ENCODE data around the gene GABBR2. TPM values are rescaled to one million over a fixed set of nuclear protein-coding genes. Genes with fewer than 3 reads are reported as not detected.

GABBR2 gene
- total and polyA plus RNA-seq, 12 donors, result under 0.01 to 1.3 (median 0.45) TPM

DNA sequence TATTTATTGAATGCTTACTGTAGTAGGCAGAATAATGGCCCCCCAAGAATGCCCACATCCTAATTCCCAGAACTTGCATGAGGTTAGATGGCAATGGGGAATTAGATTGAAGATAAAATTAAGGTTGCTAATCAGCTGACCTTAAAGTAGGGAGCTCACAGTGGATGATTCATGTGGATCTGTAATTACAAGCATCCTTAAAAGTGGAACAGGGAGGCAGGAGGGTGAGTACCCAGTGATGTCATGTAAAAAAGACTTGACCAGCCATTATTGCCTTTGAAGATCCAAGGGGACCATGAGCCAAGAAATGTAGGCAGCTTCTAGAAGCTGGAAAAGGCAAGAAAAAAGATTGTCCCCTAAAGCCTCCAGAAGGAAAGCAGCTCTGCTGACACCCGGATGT, 71.4 kb downstream of the GABBR2 start:
- H3K36me3 ChIP-seq, result no peaks in the 10 kb centered on the region
- H3K27me3 ChIP-seq, result peaks cover 0 to 19% (median 0%) of the 10 kb centered on the region in 7 donors
- H3K27ac ChIP-seq, result no peak overlapping the region
- ATAC-seq (no peak), DNase-seq (no peak)
- TF ChIP-seq, protein P1, sequence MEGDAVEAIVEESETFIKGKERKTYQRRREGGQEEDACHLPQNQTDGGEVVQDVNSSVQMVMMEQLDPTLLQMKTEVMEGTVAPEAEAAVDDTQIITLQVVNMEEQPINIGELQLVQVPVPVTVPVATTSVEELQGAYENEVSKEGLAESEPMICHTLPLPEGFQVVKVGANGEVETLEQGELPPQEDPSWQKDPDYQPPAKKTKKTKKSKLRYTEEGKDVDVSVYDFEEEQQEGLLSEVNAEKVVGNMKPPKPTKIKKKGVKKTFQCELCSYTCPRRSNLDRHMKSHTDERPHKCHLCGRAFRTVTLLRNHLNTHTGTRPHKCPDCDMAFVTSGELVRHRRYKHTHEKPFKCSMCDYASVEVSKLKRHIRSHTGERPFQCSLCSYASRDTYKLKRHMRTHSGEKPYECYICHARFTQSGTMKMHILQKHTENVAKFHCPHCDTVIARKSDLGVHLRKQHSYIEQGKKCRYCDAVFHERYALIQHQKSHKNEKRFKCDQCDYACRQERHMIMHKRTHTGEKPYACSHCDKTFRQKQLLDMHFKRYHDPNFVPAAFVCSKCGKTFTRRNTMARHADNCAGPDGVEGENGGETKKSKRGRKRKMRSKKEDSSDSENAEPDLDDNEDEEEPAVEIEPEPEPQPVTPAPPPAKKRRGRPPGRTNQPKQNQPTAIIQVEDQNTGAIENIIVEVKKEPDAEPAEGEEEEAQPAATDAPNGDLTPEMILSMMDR (IDR thresholded peaks at IDR 0.05), result no peak
- intact Hi-C loops (cut with DNase I), result no loop called here
- no peaks in the 10 kb centered on the region for H3K4me1 ChIP-seq
- 0 to 100% methylated on average over 1 of the region's 1 CpG for WGBS, 2 donors
- H3K9me3 ChIP-seq, result no peaks in the 10 kb centered on the region
- no peak overlapping the region for H3K4me3 ChIP-seq

DNA sequence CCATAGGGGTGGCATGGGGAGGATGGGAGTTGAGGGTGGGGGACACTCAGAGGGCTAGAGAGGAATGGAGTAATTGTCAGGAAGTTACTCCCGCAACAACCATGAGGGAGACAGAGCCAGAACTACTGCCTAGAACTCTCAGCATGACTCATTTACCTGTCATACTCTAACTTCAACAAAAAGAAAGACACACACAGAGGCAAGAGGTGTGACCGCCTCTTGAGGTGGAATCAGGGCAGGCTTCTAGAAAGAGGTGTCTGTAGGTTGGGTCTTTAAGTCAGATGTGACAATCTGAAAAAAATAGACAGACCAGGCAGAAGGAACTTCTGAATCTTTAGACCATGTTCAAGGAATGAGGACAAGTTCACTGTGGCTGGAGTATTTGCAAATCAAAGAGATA, 73.4 kb downstream of the GABBR2 start:
- TF ChIP-seq, protein P1 (IDR thresholded peaks at IDR 0.05), result no peak
- no peak overlapping the region for H3K4me3 ChIP-seq
- H3K27me3 ChIP-seq, result peaks cover 0 to 10% (median 0%) of the 10 kb centered on the region in 7 donors
- H3K9me3 ChIP-seq, result no peaks in the 10 kb centered on the region
- DNase-seq (no peak), ATAC-seq (no peak)
- no peaks in the 10 kb centered on the region for H3K4me1 ChIP-seq
- no peak overlapping the region for H3K27ac ChIP-seq
- intact Hi-C loops (cut with DNase I), result no loop called here
- 91 to 93% methylated on average over 2 of the region's 2 CpGs for WGBS, 2 donors
- H3K36me3 ChIP-seq, result no peaks in the 10 kb centered on the region

DNA sequence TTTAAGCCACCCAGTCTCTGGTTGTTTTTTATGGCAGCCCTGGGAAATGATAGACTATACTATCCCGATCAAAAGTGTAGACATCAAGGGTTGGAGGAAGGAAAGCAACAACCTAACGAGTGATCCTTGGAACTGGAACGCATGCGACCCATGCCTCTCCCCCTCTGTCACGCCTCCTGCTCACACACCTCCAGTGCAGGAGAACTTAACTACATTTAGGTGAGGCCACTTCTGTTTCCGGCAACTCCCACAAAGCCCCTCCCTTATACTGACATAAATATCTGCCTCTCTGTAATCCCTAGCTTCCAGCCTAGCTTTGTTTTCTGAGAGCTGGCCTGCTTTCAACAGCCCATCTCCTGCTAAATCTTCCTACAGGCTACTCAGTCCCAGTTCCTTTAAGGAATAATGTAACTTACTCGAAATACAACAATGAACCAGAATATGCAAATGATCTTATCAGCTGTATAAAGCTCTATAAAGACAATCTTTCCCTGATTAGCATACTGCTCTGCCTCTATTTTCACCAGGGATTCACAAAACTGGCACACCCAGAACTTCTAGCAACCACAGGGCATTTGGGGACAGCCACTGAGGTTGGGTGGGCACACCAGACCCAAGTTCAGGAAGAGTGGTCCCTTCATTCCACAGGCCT, 73.9 kb downstream of the GABBR2 start:
- Histone ChIP-seq H3K4me3 (no peak overlapping the region), H3K4me1 (no peaks in the 10 kb centered on the region), H3K27ac (no peak overlapping the region), H3K9me3 (no peaks in the 10 kb centered on the region), H3K27me3 (peaks cover 0 to 11% (median 0%) of the 10 kb centered on the region in 7 donors), H3K36me3 (no peaks in the 10 kb centered on the region)
- no peak for ATAC-seq
- TF ChIP-seq, protein P1 (IDR thresholded peaks at IDR 0.05), result no peak
- intact Hi-C loops (cut with DNase I), result no loop called here
- no peak for DNase-seq
- 65 to 69% methylated on average over 7 of the region's 7 CpGs for WGBS, 2 donors

DNA sequence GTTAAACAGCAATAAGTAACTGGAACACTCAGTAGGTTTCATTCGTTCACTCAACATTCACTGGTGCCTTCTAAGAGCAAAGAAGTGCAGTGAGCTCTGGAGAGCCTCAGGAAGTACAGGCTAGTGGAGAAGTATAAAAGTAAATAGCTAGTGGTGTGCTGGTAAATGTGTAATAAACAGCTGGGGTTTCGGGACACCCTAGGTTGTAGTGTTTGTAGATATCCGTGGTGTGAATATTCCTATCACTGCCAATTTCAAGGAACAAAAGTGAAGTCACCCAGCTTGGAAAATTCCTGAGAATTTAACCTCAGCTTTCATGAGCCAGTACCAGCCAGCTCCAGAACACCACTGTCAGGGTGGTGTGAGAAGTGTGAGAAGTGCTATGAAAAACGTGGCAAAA, 75.9 kb downstream of the GABBR2 start:
- Histone ChIP-seq H3K9me3 (no peaks in the 10 kb centered on the region), H3K4me3 (no peak overlapping the region), H3K27ac (no peak overlapping the region), H3K36me3 (no peaks in the 10 kb centered on the region), H3K27me3 (peaks cover 0 to 24% (median 4%) of the 10 kb centered on the region in 7 donors), H3K4me1 (no peaks in the 10 kb centered on the region)
- WGBS, 2 donors, result 66 to 68% methylated on average over 4 of the region's 4 CpGs
- no peak for DNase-seq
- TF ChIP-seq, protein P1 (IDR thresholded peaks at IDR 0.05), result no peak
- intact Hi-C loops (cut with DNase I), result no loop called here
- ATAC-seq, result peak in 1 of 8 donors; percentile 14
